HepG2 (cell line): Measurements from ENCODE around the gene DPEP3. TPM values are rescaled to one million over a fixed set of nuclear protein-coding genes. Genes with fewer than 3 reads are reported as not detected.
A peak's percentile ranks its signal among the peaks of the same experiment; 100 is the strongest.

ENCODE experiments used
- ATRX ChIP-seq: sonication (generic); formaldehyde crosslinking; IDR thresholded peaks from 2 replicates; pipeline ENCODE4 v1.4.0; 2020; ENCODE audit warnings: missing genetic modification reagents, borderline replicate concordance
- CHD2 ChIP-seq: IDR thresholded peaks from 2 replicates; pipeline ENCODE4 v1.6.1; 2011; ENCODE audit warnings: low read depth, low read length, improper control_type of control experiment
- GTF3A ChIP-seq: sonication (generic); formaldehyde crosslinking; conservative IDR thresholded peaks from 2 replicates; pipeline ENCODE4 v1.4.0; 2020; ENCODE audit warnings: mild to moderate bottlenecking, missing genetic modification reagents
- HOXA3 ChIP-seq: sonication (generic); formaldehyde crosslinking; IDR thresholded peaks from 2 replicates; pipeline ENCODE4 v1.5.0; 2020; ENCODE audit warnings: missing genetic modification reagents
- PHF5A ChIP-seq: IDR thresholded peaks from one replicate; pipeline ENCODE4 v1.6.1; 2018; ENCODE audit warnings: low read depth, missing genetic modification reagents; ENCODE audit not compliant: unreplicated experiment
- RAD21 ChIP-seq: fragments of 450-650 bp; formaldehyde crosslinking; IDR thresholded peaks from 2 replicates; pipeline ENCODE4 v1.5.0; 2020; ENCODE audit warnings: mild to moderate bottlenecking
- RARA ChIP-seq: IDR thresholded peaks from 2 replicates; pipeline ENCODE4 v1.6.1; 2016; ENCODE audit warnings: missing genetic modification reagents, missing compliant biosample characterization
- RFXAP ChIP-seq: sonication (generic); formaldehyde crosslinking; IDR thresholded peaks from 2 replicates; pipeline ENCODE4 v1.4.0; 2020; ENCODE audit warnings: missing genetic modification reagents, borderline replicate concordance
- TBP ChIP-seq: sonication (generic); formaldehyde crosslinking; IDR thresholded peaks from 2 replicates; pipeline ENCODE4 v1.5.0; 2020; ENCODE audit warnings: missing genetic modification reagents
- ZNF577 ChIP-seq: sonication (generic); formaldehyde crosslinking; IDR thresholded peaks from 2 replicates; pipeline ENCODE4 v1.4.0; 2020; ENCODE audit warnings: mild to moderate bottlenecking, low read depth, missing genetic modification reagents, borderline replicate concordance
- ZNF781 ChIP-seq: sonication (generic); formaldehyde crosslinking; IDR thresholded peaks from 2 replicates; pipeline ENCODE4 v1.5.1; 2020; ENCODE audit warnings: borderline replicate concordance, mild to moderate bottlenecking, missing genetic modification reagents; ENCODE audit errors: not compliant biosample characterization
- ZNF782 ChIP-seq: sonication (generic); formaldehyde crosslinking; IDR thresholded peaks from 2 replicates; pipeline ENCODE4 v1.4.0; 2020; ENCODE audit warnings: missing genetic modification reagents, mild to moderate bottlenecking, borderline replicate concordance
- polyA plus RNA-seq, 8 experiments: library from polyadenylated mRNA; depleted of rRNA in 3 of 8; stranded (reverse) in 7 of 8; unstranded in 1 of 8; fragments of >200 nt; fragmentation: Illumina TruSeq in 4 of 8; extraction: Trizol in 4 of 8; gene quantifications; 2 replicates each; pipeline versions ENCODE4 v1.2.1 to v1.2.3, GENCODE V29; 2011 to 2016; ENCODE audit warnings: low read depth in 4 of 8, missing spikeins in 1 of 8, mixed read lengths in 1 of 8; ENCODE audit not compliant: insufficient read depth in 1 of 8
- total RNA-seq, 5 experiments: library from RNA; depleted of rRNA; stranded (reverse); fragments of >200 nt; fragmentation: Illumina TruSeq; extraction: Trizol; gene quantifications; 2 replicates each; pipeline ENCODE4 v1.2.3, GENCODE V29; 2016; ENCODE audit warnings: low read depth in 1 of 5
- TF ChIP-seq, protein P1 (sequence below): sonication (generic); formaldehyde crosslinking; IDR thresholded peaks from 2 replicates; pipeline ENCODE4 v1.9.0; 2021; ENCODE audit warnings: mild to moderate bottlenecking, missing genetic modification reagents
- TF ChIP-seq, protein P2 (sequence below): IDR thresholded peaks from 2 replicates; pipeline ENCODE4 v1.6.1; 2016; ENCODE audit warnings: missing compliant biosample characterization, missing genetic modification reagents, borderline replicate concordance
- TF ChIP-seq, protein P3 (sequence below): sonication (generic); formaldehyde crosslinking; IDR thresholded peaks from 2 replicates; pipeline ENCODE4 v1.4.0; 2020; ENCODE audit warnings: missing genetic modification reagents

The DPEP3 gene
- total and polyA plus RNA-seq, 2 of the 13 experiments (the other 11 are each of a cell fraction or from before 2014, with no cell fraction given): not detected

DNA sequence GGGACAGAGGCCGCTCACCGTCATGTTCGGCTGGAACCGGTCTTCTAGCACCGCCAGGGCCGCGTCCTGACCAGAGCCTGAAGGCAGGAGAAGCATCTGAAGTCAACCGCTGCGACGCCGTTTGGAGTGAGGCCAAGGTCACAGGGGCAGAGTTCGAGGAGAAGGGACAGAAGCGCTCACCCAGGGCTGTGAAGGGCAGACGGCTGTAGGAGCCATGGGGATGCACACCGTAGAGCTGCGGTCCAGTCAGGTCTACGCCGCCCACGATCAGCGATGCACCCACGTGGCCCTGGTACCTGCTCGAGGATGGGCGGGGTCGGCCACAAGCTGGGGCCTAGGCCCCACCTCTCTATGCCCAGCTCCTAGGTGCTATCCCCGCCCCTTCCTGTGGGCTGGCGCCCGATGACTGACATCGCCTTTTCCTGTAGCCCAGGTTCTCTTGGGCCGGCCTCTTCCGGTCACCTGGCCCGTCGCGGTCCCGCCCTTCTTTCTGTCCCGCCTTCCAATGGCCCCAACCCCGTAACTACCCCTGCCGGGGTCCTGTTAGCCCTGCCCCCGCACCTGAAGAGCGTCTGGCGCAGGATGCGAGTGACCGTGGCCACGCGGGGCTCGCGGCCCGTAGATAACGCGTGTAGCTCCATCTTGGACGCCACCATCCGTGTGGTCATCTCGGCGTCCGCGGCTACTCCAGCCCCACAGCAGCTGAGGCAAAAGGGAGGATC, 44.7 kb downstream of the DPEP3 start (continued):
- TF ChIP-seq, protein P1, sequence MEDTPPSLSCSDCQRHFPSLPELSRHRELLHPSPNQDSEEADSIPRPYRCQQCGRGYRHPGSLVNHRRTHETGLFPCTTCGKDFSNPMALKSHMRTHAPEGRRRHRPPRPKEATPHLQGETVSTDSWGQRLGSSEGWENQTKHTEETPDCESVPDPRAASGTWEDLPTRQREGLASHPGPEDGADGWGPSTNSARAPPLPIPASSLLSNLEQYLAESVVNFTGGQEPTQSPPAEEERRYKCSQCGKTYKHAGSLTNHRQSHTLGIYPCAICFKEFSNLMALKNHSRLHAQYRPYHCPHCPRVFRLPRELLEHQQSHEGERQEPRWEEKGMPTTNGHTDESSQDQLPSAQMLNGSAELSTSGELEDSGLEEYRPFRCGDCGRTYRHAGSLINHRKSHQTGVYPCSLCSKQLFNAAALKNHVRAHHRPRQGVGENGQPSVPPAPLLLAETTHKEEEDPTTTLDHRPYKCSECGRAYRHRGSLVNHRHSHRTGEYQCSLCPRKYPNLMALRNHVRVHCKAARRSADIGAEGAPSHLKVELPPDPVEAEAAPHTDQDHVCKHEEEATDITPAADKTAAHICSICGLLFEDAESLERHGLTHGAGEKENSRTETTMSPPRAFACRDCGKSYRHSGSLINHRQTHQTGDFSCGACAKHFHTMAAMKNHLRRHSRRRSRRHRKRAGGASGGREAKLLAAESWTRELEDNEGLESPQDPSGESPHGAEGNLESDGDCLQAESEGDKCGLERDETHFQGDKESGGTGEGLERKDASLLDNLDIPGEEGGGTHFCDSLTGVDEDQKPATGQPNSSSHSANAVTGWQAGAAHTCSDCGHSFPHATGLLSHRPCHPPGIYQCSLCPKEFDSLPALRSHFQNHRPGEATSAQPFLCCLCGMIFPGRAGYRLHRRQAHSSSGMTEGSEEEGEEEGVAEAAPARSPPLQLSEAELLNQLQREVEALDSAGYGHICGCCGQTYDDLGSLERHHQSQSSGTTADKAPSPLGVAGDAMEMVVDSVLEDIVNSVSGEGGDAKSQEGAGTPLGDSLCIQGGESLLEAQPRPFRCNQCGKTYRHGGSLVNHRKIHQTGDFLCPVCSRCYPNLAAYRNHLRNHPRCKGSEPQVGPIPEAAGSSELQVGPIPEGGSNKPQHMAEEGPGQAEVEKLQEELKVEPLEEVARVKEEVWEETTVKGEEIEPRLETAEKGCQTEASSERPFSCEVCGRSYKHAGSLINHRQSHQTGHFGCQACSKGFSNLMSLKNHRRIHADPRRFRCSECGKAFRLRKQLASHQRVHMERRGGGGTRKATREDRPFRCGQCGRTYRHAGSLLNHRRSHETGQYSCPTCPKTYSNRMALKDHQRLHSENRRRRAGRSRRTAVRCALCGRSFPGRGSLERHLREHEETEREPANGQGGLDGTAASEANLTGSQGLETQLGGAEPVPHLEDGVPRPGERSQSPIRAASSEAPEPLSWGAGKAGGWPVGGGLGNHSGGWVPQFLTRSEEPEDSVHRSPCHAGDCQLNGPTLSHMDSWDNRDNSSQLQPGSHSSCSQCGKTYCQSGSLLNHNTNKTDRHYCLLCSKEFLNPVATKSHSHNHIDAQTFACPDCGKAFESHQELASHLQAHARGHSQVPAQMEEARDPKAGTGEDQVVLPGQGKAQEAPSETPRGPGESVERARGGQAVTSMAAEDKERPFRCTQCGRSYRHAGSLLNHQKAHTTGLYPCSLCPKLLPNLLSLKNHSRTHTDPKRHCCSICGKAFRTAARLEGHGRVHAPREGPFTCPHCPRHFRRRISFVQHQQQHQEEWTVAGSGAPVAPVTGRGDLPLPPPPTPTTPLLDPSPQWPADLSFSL (CRISPR knock-in tag): peak; percentile 28; the same call in 1 of the 2 replicates
- TF ChIP-seq, protein P2, sequence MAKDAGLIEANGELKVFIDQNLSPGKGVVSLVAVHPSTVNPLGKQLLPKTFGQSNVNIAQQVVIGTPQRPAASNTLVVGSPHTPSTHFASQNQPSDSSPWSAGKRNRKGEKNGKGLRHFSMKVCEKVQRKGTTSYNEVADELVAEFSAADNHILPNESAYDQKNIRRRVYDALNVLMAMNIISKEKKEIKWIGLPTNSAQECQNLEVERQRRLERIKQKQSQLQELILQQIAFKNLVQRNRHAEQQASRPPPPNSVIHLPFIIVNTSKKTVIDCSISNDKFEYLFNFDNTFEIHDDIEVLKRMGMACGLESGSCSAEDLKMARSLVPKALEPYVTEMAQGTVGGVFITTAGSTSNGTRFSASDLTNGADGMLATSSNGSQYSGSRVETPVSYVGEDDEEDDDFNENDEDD (CRISPR knock-in tag): peak; percentile 76; the same call in 1 of the 2 replicates
- TF ChIP-seq ZNF782 (CRISPR knock-in tag) (peak; percentile 80; the same call in 1 of the 2 replicates), RARA (0 out of 2 replicates have a peak, but pooled peaks have one; percentile 39), HOXA3 (peak; percentile 64), RFXAP (CRISPR knock-in tag) (peak; percentile 82; the same call in 1 of the 2 replicates), RAD21 (peak; percentile 34; the same call in 1 of the 2 replicates), ATRX (CRISPR knock-in tag) (0 out of 2 replicates have a peak, but pooled peaks have one; percentile 70), ZNF781 (CRISPR knock-in tag) (no peak), CHD2 (no peak), TBP (peak; percentile 99; the same call in 1 of the 2 replicates), ZNF577 (CRISPR knock-in tag) (0 out of 2 replicates have a peak, but pooled peaks have one; percentile 53), PHF5A (peak; percentile 51), GTF3A (CRISPR knock-in tag) (peak; percentile 96)
- TF ChIP-seq, protein P3, sequence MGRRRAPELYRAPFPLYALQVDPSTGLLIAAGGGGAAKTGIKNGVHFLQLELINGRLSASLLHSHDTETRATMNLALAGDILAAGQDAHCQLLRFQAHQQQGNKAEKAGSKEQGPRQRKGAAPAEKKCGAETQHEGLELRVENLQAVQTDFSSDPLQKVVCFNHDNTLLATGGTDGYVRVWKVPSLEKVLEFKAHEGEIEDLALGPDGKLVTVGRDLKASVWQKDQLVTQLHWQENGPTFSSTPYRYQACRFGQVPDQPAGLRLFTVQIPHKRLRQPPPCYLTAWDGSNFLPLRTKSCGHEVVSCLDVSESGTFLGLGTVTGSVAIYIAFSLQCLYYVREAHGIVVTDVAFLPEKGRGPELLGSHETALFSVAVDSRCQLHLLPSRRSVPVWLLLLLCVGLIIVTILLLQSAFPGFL (CRISPR knock-in tag): peak; percentile 91; the same call in 1 of the 2 replicates
